PFSK-1 (cell line): ENCODE results near the gene KCNA4.

Experiments
- FOXP2 ChIP-seq: optimal IDR thresholded peaks from 2 replicates; pipeline ENCODE3; 2011; ENCODE audit warnings: borderline replicate concordance, control low read depth, inconsistent platforms; ENCODE audit not compliant: insufficient read depth; ENCODE audit errors: extremely low read length, extremely low read depth
- POLR2AphosphoS5 ChIP-seq: IDR thresholded peaks from 2 replicates; pipeline ENCODE4 v1.6.1; 2012; ENCODE audit warnings: low read depth, mild to moderate bottlenecking, control low read depth, low read length, moderate library complexity
- REST ChIP-seq, 2 experiments: IDR thresholded peaks; 2 replicates each; pipeline versions ENCODE4 v1.6.1 to v1.8.0; 2011 to 2012; ENCODE audit warnings: low read depth in 2 of 2, low read length in 2 of 2, control low read depth in 1 of 2, inconsistent platforms in 1 of 2, mild to moderate bottlenecking in 1 of 2, moderate library complexity in 1 of 2; ENCODE audit not compliant: insufficient read depth in 1 of 2
- SIN3A ChIP-seq: IDR thresholded peaks from 2 replicates; pipeline ENCODE4 v1.6.1; 2012; ENCODE audit warnings: mild to moderate bottlenecking, low read length, moderate library complexity, borderline replicate concordance; ENCODE audit not compliant: insufficient read depth
- TAF1 ChIP-seq: IDR thresholded peaks from 2 replicates; pipeline ENCODE4 v1.6.1; 2012; ENCODE audit warnings: low read length, control low read depth, borderline replicate concordance; ENCODE audit not compliant: insufficient read depth

KCNA4 gene

DNA sequence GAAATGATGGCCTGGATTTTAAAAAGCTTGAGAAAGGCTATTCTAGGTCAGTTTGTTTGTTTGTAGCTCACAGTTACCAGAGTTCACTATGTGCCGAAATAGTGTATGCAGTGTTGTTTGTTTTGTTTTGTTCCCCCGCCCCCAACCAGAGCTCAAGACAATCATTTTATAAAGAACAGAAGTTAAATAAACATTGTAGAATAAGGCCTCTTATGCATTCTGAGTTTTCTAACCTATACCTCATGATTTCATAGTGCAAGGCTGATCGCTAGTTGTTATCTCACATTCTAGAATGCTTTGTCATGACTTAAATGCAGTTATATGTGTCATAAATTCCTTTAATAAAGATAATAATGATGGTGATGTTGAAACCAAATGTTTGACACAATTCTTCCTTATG is 7.8 kb downstream of the KCNA4 start:
- TF ChIP-seq FOXP2 (no peak), REST (IDR thresholded peaks at IDR 0.05; ENCODE audit: insufficient read depth in 1 of 2, low read depth in 2 of 2, low read length in 2 of 2) (no peak), TAF1 (no peak), SIN3A (no peak), POLR2AphosphoS5 (no peak)

DNA sequence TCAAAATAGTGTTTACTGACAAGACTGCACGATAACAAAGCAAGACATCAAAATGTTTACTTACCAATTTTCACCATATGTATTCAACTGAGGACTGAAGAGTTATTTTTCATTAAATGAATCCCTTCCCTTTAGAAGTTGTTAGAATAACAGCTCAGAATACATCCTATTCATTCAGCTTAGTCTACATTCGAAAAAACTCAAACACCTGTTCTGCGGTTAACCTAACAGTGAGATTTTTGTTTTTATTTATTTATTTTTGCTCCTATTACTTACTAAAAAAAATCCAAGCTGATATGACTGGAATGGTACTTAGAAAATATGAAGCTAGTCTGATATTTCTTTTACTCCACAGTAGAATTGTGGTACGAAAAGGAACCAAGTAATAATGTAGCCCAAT is 10.0 kb downstream of the KCNA4 start:
- TF ChIP-seq SIN3A (no peak), FOXP2 (no peak), TAF1 (no peak), REST (IDR thresholded peaks at IDR 0.05; ENCODE audit: insufficient read depth in 1 of 2, low read depth in 2 of 2, low read length in 2 of 2) (no peak), POLR2AphosphoS5 (no peak)

GRCh38 chr11:30002157-30002785 is 14.6 kb downstream of the KCNA4 start:
- TF ChIP-seq REST (IDR thresholded peaks at IDR 0.05; ENCODE audit: insufficient read depth in 1 of 2, low read depth in 2 of 2, low read length in 2 of 2), result no peak
- TF ChIP-seq TAF1, result no peak
- no peak for TF ChIP-seq FOXP2
- no peak for TF ChIP-seq POLR2AphosphoS5
- TF ChIP-seq SIN3A, result no peak

DNA sequence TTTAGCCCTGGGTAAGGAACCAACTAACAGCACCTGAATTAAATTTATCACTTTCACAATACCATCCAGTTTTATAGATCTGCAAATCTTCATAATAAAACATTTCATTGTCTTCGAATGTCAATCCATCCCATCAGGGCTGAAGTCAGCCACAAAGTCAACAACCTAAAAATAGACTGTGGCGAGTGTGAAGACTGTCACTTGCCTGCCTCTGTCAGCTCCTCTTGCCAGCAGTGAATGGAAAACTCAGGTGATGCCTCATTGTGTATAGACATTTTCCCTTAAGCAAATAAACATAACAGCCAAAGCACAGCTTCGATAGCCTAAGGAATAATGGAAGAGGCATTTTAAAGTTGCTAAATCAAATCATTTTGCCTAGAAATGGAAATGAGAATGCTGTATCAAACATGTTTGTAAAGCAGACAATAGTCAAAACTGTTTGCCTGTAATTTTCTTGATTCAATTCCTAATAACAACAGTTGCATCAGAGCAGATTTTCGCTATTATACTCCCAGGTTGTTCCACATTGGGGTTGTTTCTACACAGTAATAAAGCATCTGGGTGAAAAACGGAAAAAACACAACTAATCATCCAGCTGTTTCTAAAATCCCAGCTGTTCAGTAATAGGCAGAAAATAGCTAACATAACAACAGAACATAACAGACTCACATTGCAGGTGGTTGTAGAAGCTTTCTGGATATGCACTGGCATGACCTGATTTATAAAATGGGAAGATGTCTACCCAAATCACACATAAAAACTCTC is 15.7 kb downstream of the KCNA4 start:
- TF ChIP-seq REST (IDR thresholded peaks at IDR 0.05; ENCODE audit: insufficient read depth in 1 of 2, low read depth in 2 of 2, low read length in 2 of 2), result no peak
- TF ChIP-seq FOXP2, result no peak
- TF ChIP-seq SIN3A, result no peak
- TF ChIP-seq TAF1, result no peak
- TF ChIP-seq POLR2AphosphoS5, result no peak
